ENCODE results near the gene MBTPS1. TPM values are rescaled to one million over a fixed set of nuclear protein-coding genes. Genes with fewer than 3 reads are reported as not detected.
"Not testable (repeated sequence)": the region's sequence is repeated elsewhere in the genome, so short reads cannot be mapped to it uniquely, and the experiment has no call there.

MBTPS1 gene
- total and polyA plus RNA-seq, 2 experiments from 2014 or later, result 18.1 to 49.3 TPM

DNA sequence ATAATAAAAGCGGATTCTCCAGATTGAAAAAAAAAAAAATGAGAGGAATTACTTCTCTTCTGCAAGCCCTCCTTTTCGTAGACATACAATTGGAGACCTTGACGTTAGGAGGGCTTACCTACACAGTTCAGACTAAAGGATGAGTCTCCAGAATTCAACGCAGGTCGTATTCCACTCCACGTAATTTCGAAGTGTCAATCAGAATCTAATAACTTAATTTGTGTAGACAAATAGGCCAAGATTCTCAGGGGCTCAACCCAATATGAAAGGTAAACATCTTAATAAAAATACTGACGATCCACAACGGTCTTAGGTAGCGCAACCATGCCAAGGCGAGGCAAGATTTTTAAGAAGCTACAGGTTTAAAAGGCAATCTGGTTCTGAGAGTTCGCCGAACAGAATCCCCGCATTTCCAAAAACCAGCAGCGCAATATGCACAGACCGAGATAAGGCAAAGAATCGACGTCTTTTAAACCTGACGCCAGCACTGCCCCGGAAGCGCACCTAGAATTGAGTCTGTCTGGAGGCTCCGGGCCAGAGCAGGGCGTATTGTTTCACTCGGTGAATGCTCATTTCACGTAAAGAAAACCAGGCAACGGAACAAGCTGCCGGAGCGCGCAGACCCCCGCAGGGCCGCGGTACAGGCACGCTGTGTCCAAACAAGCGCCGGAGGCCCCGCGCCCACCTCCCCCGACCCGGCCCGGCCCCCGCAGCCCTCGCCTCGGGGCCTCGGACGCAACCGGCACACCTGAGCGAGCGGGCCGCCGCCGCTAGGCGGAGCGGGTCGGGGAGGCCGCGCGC is 623 bp downstream of the MBTPS1 start:
- Histone ChIP-seq H3K4me2 (peak overlapping the region; percentile 98), H3K9me2 (ENCODE audit: insufficient read depth) (no peaks in the 10 kb centered on the region), H4K20me1 (replicated peaks; ENCODE audit: insufficient read depth) (peaks cover 12% of the 10 kb centered on the region; the same call in 1 of the 2 replicates), H3K4me3 (peak overlapping the region; percentile 93), H2AFZ (peak overlapping the region; percentile 95), H3K27me3 (ENCODE audit: insufficient read depth) (no peaks in the 10 kb centered on the region), H3K36me3 (ENCODE audit: insufficient read depth) (no peaks in the 10 kb centered on the region), H3K4me1 (ENCODE audit: insufficient read depth) (peaks cover 17% of the 10 kb centered on the region), H3K27ac (ENCODE audit: low read depth) (peak overlapping the region; percentile 97), H3K79me2 (replicated peaks; ENCODE audit: insufficient read depth) (peaks cover 52% of the 10 kb centered on the region), H3F3A (replicated peaks; ENCODE audit: low read depth) (peaks cover 3% of the 10 kb centered on the region; the same call in 1 of the 2 replicates)
- ATAC-seq, result no peak; the same call in 2 of the 3 replicates
- no peaks in the 10 kb centered on the region for H3K36me3 Mint-ChIP-seq (ENCODE audit: low read depth)
- no peaks in the 10 kb centered on the region for H3K27me3 Mint-ChIP-seq (ENCODE audit: insufficient read depth, low read depth, poor library complexity)
- peak overlapping the region; percentile 89 for H3K4me3 Mint-ChIP-seq
- peak overlapping the region; percentile 98 for H3K27ac Mint-ChIP-seq
- H3K4me1 Mint-ChIP-seq, result peaks cover 11% of the 10 kb centered on the region; the same call in 2 of the 3 replicates
- H3K9me3 Mint-ChIP-seq, result no peaks in the 10 kb centered on the region
- TF ChIP-seq NANOG (IDR thresholded peaks at IDR 0.05; ENCODE audit: borderline replicate concordance) (no peak), REST (IDR thresholded peaks at IDR 0.05; ENCODE audit: unreplicated experiment) (no peak)
- TF ChIP-seq, protein P1, sequence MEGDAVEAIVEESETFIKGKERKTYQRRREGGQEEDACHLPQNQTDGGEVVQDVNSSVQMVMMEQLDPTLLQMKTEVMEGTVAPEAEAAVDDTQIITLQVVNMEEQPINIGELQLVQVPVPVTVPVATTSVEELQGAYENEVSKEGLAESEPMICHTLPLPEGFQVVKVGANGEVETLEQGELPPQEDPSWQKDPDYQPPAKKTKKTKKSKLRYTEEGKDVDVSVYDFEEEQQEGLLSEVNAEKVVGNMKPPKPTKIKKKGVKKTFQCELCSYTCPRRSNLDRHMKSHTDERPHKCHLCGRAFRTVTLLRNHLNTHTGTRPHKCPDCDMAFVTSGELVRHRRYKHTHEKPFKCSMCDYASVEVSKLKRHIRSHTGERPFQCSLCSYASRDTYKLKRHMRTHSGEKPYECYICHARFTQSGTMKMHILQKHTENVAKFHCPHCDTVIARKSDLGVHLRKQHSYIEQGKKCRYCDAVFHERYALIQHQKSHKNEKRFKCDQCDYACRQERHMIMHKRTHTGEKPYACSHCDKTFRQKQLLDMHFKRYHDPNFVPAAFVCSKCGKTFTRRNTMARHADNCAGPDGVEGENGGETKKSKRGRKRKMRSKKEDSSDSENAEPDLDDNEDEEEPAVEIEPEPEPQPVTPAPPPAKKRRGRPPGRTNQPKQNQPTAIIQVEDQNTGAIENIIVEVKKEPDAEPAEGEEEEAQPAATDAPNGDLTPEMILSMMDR (conservative IDR thresholded peaks at IDR 0.05; ENCODE audit: low read depth in 2 of 2), result 0 out of 4 replicates have a peak, but pooled peaks of 1 of the 2 experiments have one; percentile 18
- no peak for DNase-seq (ENCODE audit: low spot score)

- not testable (repeated sequence) for ATAC-seq
Measured at GRCh38 chr16:84111949-84112348, 4.8 kb downstream of the MBTPS1 start.

More at GRCh38 chr16:84111949-84112348, 4.8 kb downstream of the MBTPS1 start:
- H3K36me3 ChIP-seq (ENCODE audit: insufficient read depth); H3K4me3 Mint-ChIP-seq; H3K9me2 ChIP-seq (ENCODE audit: insufficient read depth); H3K4me1 Mint-ChIP-seq; H2AFZ ChIP-seq; H3K4me2 ChIP-seq; H3K27ac Mint-ChIP-seq; H3K4me3 ChIP-seq; H3K36me3 Mint-ChIP-seq (ENCODE audit: low read depth); H3K27me3 ChIP-seq (ENCODE audit: insufficient read depth); H3F3A ChIP-seq (replicated peaks; ENCODE audit: low read depth); H3K9me3 Mint-ChIP-seq; H3K27me3 Mint-ChIP-seq (ENCODE audit: insufficient read depth, low read depth, poor library complexity): not testable (repeated sequence)
- peak; percentile 34 for DNase-seq (ENCODE audit: low spot score)
- peaks cover 93% of the 10 kb centered on the region for H3K79me2 ChIP-seq (replicated peaks; ENCODE audit: insufficient read depth)
- H3K27ac ChIP-seq (ENCODE audit: low read depth), result peak overlapping the region; percentile 17; the same call in 1 of the 2 replicates
- peaks cover 31% of the 10 kb centered on the region; the same call in 1 of the 2 replicates for H4K20me1 ChIP-seq (replicated peaks; ENCODE audit: insufficient read depth)
- H3K4me1 ChIP-seq (ENCODE audit: insufficient read depth), result peaks cover 11% of the 10 kb centered on the region

All from GM23338 (cell line).